Cerebellar cortex (tissue), 1 donor: ENCODE measurements around the gene DNAH2.
"Not testable (repeated sequence)": the region's sequence is repeated elsewhere in the genome, so short reads cannot be mapped to it uniquely, and the experiment has no call there.

ENCODE experiments used
- DNase-seq: peaks from one replicate; pipeline ENCODE4 v3.0.0-alpha.2; 2015; ENCODE audit warnings: low spot score

The DNAH2 gene

DNA sequence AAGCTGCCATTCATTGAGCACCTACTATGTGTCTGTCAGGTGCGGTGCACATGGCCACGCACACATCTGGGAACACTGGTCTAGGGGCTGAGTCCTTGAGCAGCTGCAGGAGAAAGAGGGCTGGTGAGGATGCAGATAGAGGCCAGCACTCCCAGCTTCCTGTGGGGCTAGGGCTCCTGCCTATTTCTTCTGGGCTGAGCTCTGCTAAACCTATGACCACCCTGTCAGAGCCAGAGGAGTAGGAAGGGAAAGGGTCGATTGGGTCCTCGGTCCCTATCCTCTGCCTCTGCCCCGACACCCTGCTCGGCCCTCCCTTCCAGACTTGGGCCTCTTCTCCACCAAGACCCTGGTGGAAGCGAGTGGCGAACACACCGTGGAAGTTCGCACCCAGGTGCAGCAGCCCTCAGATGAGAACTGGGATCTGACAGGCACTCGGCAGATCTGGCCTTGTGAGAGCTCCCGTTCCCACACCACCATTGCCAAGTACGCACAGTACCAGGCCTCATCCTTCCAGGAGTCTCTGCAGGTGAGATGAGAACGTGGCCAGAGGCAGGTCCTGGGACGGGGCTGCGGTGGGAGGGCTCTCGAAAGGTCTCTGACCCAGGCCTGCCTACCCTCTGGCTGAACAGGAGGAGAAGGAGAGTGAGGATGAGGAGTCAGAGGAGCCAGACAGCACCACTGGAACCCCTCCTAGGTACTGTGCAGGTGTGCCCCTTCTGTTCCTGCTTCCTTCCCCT lies 133.3 kb downstream of the DNAH2 start:
- peak; percentile 19 for DNase-seq

DNA sequence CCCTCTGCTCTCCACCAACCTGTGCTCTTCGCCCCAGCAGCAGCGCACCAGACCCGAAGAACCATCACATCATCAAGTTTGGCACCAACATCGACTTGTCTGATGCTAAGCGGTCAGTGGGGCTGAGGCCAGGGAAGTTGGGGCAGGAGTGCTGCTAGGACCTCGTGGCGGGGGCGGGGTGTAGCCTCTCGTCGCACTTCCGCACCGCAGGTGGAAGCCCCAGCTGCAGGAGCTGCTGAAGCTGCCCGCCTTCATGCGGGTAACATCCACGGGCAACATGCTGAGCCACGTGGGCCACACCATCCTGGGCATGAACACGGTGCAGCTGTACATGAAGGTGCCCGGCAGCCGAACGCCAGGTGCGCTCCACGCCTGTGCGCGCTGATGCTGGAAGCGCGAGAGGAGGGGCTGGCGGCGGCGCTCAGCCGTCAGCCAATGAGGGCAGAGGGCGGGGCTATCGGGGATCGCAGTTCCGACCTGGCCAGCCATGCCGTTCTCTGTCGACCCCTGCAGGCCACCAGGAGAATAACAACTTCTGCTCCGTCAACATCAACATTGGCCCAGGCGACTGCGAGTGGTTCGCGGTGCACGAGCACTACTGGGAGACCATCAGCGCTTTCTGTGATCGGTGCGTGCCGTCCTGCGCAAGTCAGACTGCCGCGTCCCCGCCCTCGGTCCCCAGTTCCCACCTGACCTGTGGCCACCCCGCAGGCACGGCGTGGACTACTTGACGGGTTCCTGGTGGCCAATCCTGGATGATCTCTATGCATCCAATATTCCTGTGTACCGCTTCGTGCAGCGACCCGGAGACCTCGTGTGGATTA lies 134.1 kb downstream of the DNAH2 start:
- DNase-seq = peak; percentile 94

GRCh38 chr17:7852262-7852670 lies 134.7 kb downstream of the DNAH2 start:
- DNase-seq = no peak

GRCh38 chr17:7852919-7853690 lies 135.6 kb downstream of the DNAH2 start:
- no peak for DNase-seq

DNA sequence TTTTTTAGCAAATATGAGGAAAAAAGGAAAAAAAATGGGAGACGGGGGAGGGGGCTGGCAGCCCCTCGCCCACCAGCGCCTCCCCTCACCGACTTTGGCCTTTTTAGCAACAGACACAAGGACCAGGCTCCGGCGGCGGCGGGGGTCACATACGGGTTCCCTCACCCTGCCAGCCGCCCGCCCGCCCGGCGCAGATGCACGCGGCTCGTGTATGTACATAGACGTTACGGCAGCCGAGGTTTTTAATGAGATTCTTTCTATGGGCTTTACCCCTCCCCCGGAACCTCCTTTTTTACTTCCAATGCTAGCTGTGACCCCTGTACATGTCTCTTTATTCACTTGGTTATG lies 136.1 kb downstream of the DNAH2 start:
- DNase-seq = no peak

- no peak for DNase-seq
These were observed 136.7 kb downstream of the DNAH2 start for GRCh38 chr17:7854078-7854777.

- DNase-seq = no peak
These were observed 137.5 kb downstream of the DNAH2 start, which contains the start of gene TMEM88 for GRCh38 chr17:7854851-7855659. TMEM88 (plus strand) TSS chr17:7855066; CDS start chr17:7855075, 9 bp downstream.

DNA sequence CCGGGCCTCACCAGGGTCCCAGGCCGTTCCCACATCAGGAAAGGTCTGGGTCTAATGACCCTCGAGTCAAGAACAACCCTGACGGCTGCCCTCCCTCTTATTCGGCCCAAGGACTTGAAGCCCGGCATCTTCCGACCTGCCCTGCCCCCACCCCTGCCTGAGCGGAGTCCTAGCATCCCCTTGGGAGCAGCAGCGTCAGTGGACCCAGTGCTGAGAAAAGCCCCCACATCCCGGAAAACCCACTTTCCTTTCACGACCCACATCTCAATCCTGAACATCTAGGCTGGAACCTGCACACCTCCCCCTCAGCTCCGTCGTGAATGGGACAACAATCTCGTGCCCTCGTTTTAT lies 138.1 kb downstream of the DNAH2 start:
- no peak for DNase-seq

GRCh38 chr17:7856011-7856810 lies 138.7 kb downstream of the DNAH2 start:
- DNase-seq = no peak

DNA sequence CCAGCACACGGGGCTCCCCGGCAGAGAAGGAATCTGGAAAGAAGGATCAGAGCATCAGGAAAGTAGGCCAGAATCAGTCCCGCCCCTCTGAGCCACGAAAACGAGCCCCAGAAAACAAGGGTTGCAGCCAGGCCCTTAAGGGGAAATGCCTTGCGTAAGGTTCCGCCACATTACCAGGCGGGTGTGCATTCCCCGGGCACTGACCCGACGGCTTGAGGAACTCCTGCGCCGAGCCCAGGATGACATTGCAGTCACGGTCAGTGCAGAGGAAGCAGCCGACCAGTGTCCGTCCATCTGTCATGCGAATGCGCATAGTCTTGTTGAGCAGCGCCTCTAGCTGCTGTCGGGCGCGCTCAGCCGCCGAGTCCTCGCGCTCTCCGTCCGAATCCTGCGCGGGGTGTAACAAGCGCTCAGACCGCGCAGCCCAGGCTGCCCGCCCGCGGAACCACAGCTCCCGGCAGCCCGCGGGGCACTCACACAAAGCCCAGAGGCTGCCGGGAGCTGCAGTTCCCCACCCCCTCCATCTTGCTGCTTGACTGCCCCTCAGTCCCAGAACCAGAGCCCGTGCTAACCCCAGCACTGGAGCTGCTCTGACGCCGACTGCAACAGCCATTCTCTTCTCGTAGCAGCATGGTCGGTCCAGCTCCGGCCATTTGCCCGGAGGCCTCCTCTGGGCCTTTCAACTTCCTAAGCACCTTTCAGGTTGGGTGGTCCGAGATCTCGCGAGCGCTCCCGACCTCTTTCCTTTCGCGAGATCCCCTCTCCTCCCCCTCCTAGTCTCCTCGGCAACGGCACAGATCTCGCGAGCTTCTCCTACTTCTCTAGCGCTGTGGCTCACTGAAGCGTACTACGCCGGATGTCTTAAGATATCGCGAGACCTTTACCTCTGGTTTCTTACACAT lies 139.5 kb downstream of the DNAH2 start, which contains the start of gene NAA38:
Gene NAA38 (minus strand): TSS at position 749 of the 902 bp plus-strand sequence. CDS start 96 bp downstream, at position 653.
- peak; percentile 100 for DNase-seq

DNA sequence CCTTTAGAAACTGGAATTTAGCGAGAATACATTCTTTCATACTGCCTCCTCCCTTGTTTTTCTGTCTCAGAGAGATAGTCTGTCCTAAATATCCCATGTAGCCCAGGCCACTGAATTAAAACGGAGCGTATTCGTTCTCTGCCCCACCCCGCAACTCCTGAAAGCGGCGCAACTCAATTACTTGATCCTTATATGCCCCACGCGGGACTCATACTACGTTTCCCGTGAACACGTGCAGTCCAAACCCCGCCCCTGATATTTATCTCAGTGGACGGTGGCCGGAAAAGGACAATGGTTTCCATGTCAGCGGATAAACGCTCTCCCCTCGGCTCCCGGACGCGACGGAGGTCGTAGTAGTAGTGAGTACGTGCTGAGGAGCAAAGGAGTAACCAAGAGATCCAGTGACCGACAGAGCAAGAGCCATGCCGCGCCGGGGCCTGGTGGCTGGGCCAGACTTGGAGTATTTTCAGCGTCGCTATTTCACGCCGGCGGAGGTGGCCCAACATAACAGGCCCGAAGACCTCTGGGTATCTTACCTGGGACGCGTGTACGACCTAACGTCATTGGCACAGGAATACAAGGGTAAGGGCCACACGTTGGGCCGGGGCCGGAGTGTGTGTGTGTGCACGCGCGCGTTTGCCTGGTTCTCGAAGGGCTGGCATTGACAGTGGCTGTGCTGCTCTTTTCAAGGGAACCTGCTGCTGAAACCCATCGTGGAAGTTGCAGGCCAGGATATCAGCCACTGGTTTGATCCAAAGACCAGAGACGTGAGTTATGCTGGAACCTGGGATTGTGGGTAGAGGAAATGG lies 140.4 kb downstream of the DNAH2 start, which contains the start of gene CYB5D1:
Gene CYB5D1 (plus strand): TSS at position 291 of the 809 bp plus-strand sequence. CDS start 132 bp downstream, at position 423.
- DNase-seq = peak; percentile 97

DNA sequence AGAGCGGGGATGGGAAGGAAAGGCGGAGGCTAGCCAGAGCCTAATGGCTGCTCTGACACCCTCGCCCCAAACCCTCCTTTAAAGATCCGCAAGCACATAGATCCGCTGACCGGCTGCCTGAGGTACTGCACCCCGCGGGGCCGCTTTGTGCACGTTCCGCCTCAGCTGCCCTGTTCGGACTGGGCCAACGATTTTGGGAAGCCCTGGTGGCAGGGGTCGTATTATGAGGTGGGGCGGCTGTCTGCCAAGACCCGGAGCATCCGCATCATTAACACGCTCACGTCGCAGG lies 140.9 kb downstream of the DNAH2 start:
- DNase-seq = peak; percentile 57

DNA sequence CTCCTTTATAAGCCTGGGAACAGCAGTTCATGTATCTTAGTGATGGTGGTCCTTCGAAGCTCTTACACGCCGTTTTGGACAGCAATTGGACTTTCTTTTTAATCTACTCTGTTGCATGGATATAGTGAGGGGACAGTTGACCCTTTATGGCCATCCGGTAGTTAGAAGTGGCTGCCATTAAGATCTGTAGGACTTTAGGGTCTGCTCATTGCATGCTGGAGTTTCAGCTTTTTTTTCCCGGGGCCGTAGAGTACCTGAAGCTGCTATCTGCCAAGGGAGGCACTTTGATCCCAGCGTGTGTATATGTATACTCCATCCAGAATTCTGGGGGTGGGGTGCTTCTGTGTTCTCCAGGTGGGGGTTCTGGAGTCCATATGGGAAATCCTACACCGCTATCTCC lies 141.5 kb downstream of the DNAH2 start:
- DNase-seq = no peak

GRCh38 chr17:7862692-7863437 lies 145.3 kb downstream of the DNAH2 start:
- DNase-seq = peak; percentile 75

GRCh38 chr17:7864384-7864783 lies 146.8 kb downstream of the DNAH2 start:
- DNase-seq = not testable (repeated sequence)

- DNase-seq = no peak
These were observed 147.6 kb downstream of the DNAH2 start for GRCh38 chr17:7864995-7865650.

- no peak for DNase-seq
These were observed 150.4 kb downstream of the DNAH2 start for GRCh38 chr17:7867881-7868329.
